HG02623 (cell line): ENCODE results near the gene TNFRSF14.
"Not testable (repeated sequence)": the region's sequence is repeated elsewhere in the genome, so short reads cannot be mapped to it uniquely, and the experiment has no call there.

Source experiments
- ATAC-seq: cut with Tn5 transposase; IDR thresholded peaks from one replicate; pipeline ENCODE4 v1.9.1; 2021; ENCODE audit warnings: moderate library complexity; ENCODE audit not compliant: unreplicated experiment

Gene TNFRSF14

GRCh38 chr1:2566101-2567045 lies 10.2 kb downstream of the TNFRSF14 start:
- ATAC-seq = no peak

DNA sequence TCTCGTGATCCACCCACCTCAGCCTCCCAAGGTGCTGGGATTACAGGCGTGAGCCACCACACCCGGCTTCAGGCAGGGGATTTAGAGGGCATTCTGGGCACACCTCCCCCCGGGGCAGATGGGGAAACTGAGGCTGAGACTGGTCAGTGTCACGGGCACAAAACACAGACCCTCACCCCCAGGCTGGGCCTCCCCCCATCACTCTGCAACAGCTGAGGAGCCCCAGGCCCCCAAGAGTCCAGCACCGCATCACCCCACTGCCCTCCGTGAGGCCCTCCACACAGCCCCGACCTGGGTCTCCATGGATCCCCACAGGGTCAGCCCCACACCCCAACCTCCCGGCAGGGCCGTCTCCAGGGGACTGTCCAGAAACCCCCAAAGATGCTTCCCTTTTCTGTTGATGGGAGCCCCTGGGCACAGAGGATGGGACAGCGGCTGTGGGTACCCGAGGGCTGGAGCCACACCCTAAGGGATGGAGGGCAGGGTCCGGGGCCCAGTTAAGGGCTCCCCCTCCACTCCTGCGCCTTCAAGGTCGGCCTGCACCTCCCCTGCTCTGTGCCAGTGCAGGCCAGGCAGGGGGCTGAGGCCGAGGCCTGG lies 11.0 kb downstream of the TNFRSF14 start:
- ATAC-seq = no peak

DNA sequence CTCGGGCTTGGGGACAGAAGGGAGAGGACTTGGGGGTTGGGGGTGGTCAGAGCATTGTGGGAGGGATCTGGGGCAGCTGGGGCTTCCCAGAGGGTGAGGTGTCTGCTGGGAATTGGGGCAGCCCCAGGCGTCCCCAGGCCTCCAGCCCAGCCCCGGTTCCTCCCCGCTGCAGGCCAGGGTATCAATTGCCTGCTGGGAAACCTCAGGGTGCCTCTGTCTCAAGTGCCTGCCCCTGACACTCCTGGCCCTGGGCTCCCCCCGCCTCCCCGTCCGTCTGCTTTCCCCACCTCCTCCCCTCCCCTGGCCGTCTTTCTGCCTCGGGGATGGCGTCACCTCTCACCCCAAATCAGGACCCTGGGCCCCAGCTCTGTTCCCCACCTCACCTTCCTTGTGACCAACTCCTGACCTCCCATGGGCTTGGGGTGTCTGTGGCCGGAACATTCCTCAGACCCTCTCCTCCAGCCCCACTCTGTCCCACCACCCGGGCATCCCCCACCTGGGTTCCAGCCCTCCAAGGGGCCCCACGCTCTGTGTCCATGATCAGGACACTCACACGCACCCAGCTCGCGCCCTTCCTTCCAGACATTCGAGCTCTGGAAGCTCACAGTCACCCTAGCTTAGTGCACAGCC lies 12.1 kb downstream of the TNFRSF14 start:
- ATAC-seq = not testable (repeated sequence)

- no peak for ATAC-seq
Measured at GRCh38 chr1:2569060-2569459, 12.9 kb downstream of the TNFRSF14 start.

GRCh38 chr1:2569703-2570102 lies 13.5 kb downstream of the TNFRSF14 start:
- not testable (repeated sequence) for ATAC-seq

DNA sequence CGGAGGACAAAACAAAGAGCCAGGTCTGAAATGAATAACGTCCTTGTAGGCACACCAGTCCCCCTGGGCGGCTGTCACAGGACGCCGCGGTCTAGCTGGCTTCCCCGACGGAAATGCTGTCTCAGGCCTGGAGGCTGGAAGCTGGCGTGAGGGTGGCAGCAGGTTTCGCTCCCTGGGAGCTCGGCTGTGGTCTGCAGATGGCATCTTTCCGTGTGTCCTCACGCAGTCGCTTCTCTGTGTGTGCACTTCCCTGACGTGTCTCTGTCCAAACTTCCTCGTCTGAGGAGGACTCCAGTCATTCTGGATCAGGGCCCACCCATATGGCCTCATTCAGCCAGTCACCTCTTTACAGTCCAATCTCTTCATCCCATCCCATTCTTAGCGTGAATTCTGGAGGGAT lies 14.2 kb downstream of the TNFRSF14 start:
- ATAC-seq = no peak

DNA sequence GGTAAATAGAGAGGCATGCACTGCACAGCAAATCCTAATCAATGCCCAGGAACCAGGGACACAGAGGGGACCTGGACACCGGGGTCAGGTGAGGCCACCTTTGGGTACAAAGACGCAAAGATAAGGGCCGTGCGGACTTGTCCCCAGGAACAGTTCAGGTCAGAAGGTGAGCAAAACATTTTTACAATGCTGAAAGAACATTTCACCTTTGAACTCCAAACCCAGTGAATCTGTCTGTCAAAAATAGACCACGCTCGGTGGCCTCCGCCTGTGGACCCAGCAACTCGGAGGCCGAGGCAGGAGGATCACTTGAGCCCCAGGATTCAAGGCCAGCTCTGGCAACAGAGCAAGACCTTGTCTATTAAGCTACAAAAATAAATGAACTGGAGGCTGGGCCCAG lies 15.2 kb downstream of the TNFRSF14 start:
- ATAC-seq = no peak

DNA sequence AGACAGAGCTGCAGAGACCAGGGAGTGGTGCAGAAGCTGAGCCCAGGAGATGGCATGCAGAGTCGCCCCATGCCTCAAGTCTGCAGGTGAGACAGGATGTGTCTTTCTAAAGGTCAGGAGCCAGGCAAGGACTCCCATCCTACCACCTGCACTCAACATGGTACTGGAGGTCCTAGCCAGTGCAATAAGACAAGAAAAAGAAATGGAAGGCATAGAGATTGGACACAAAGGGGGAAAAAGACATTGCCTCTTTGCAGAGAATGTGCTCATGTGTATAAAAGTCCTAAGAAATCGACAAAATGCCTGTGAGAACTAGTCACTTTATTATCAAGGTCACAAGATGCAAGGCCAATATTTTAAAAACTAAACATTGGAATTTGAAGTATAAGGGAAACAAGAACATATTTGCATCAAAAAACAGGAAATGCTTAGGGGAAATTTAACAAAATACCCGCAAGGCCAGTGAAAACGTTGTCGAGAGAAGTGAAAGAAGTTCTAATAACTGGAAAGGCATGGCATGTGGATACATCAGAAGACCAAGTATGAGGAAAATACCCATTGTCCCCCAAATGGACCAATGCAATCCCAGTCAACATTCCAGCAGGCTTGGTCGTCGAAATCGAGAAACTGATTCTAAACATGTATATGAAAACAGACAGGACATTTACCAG lies 17.2 kb downstream of the TNFRSF14 start:
- ATAC-seq = no peak

DNA sequence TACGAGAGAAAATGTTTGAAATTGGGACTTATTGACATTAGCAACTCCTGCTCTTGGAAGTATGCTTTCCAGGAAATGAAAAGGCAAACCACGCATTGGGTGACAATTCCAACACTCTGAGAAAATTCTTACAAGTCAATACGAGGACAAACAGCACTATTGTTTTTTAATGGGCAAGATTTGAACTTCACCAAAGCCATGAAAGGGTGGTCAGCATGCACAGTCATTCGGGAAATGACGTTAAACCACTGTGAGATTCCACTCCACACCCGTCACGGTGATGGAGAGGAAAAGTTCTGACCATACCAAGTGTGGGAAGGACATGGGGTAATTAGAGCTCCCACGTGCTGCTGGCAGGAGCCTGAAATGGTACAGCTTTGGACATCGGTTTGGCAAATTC lies 18.2 kb downstream of the TNFRSF14 start:
- no peak for ATAC-seq

GRCh38 chr1:2575801-2576663 lies 19.9 kb downstream of the TNFRSF14 start:
- ATAC-seq = no peak

DNA sequence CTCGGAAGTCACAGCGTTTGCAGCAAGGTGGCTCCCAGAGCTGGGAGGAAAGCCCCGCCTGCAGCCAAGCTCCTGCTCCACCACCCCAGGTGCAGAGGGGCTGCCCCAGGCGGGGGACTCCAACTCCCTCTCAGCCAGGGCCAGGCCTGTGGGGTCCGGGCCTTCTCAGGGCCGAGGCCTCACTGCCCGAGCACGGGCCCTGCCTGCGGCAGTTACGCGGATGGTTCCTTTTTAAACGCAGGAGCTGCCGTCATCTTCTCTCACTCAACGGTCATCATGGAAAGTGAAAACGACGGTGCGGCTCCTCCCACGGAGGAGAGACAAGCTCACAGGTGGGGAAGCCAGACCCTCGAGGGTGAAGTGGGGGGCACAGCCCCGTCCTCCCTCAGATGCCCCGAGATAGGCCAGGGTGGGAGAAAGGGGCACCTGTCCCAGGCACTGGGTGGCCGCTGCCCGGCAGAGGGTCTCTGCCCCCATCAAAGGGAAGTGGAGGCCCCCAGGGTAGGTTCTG lies 21.4 kb downstream of the TNFRSF14 start:
- ATAC-seq = peak; percentile 31

- no peak for ATAC-seq
Measured at GRCh38 chr1:2578758-2579118, 22.6 kb downstream of the TNFRSF14 start.

- no peak for ATAC-seq
Measured at GRCh38 chr1:2580691-2581090, 24.5 kb downstream of the TNFRSF14 start.

DNA sequence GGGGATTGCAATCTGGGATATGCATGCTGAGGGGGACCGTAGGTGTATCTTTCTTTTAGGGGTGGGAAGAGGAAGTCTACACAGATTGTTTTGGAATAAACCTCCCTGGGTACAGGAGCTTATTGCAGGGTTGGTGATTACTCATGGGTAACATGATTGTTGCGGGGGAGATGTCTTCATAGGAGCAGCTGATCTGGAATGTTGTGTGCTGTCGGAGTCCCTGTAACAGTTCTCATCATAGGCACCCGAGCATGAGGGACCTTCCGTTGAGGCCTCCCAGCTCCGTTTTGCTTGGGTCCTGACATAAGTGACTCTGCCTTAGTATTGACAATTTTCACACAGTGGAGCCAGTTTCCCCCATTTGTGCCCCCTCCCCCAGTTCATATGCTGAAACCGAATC lies 26.2 kb downstream of the TNFRSF14 start:
- no peak for ATAC-seq

- no peak for ATAC-seq
Measured at GRCh38 chr1:2583331-2583791, 27.2 kb downstream of the TNFRSF14 start.

DNA sequence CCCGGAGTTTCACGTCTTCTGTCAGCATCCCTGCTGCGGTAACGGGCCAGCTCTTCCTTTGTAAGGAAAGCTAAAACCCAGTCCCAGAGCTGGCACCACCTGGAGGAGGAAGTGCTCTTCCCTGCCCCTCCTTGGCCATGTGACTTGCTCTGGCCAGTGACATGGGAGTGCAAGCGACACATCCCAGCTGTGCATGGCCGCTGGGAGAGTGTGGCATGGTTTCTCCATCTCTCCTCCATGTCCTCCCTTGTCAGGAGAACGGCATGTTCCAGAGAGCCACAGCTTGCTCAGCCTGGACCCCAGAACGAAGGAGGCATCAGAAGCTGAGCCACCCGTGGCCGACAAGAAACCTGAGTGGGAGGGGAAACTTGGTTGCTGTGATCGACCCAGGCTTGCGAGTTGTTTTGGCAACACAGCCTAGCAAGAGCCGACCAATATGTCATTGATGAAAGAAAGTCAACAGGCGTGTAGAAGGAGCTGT lies 27.7 kb downstream of the TNFRSF14 start:
- ATAC-seq = no peak

GRCh38 chr1:2584686-2585317 lies 28.6 kb downstream of the TNFRSF14 start:
- no peak for ATAC-seq

DNA sequence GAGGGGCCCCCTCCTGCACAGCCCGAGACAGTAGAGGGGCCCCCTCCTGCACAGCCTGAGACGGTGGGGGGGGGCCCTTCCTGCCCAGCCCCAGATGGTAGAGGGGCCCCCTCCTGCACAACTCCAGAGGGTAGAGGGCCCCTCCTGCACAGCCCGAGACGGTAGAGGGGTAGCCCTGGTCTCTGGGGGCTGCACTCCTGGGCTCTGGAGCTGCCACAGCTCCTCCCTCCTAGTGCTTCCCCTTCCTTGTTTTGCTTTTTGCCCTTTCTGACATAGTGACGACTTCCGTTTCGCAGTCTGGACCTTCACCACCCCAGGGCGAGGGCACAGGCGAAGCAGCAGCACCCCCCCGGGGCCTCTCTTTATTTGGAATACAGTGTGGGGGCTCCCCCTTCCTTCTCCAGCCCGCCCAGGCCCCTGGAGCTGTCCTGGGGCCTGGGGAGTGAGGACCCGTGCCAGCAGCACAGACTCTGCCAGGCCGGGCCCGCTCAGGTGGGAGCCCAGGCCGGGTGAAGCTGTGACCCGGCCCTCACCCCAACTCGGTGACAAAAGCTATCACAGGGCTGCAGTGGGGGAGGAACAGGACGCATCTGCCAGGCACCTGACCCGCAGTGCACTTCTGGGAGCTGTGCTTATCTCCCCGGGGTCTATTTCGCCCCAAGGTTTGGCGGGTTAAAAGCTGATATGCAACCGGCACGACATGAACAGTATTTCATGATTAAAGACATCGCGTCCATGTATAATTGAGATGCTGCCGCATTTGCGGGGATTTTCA lies 29.3 kb downstream of the TNFRSF14 start:
- ATAC-seq = no peak
